Psoas muscle (tissue), 8 donors: ENCODE measurements around the gene CHERP. TPM values are rescaled to one million over a fixed set of nuclear protein-coding genes. Genes with fewer than 3 reads are reported as not detected.

Source experiments
- ATAC-seq, 4 donors: fragments of 200-7000 bp; cut with Tn5 transposase; one replicate each; pipeline ENCODE4 v1.9.1; 2020; ENCODE audit warnings: moderate library complexity in 3 of 4, mild to moderate bottlenecking in 2 of 4
- DNase-seq, 2 donors: peaks; one replicate each; pipeline ENCODE4 v3.0.0-alpha.2; 2020
- H3K27ac ChIP-seq: fragments of 200-600 bp; one replicate; pipeline ENCODE4 v1.8.0; 2022
- H3K27me3 ChIP-seq, 3 donors: fragments of 200-600 bp in 1 of 3; one replicate each; pipeline versions ENCODE4 v1.6.1 to v1.8.0; 2013 to 2022; ENCODE audit warnings: low read length in 2 of 3, mild to moderate bottlenecking in 2 of 3, moderate library complexity in 1 of 3; ENCODE audit not compliant: insufficient read depth in 3 of 3
- H3K36me3 ChIP-seq, 2 donors: fragments of 200-600 bp in 1 of 2; one replicate each; pipeline versions ENCODE4 v1.6.1 to v1.8.0; 2013 to 2022; ENCODE audit warnings: low read depth in 1 of 2, mild to moderate bottlenecking in 1 of 2, moderate library complexity in 1 of 2; ENCODE audit not compliant: insufficient read depth in 1 of 2
- H3K4me1 ChIP-seq: fragments of 200-600 bp; one replicate; pipeline ENCODE4 v1.8.0; 2022
- H3K4me3 ChIP-seq: fragments of 200-600 bp; one replicate; pipeline ENCODE4 v1.8.0; 2022; ENCODE audit warnings: mild to moderate bottlenecking
- H3K9me3 ChIP-seq: fragments of 200-600 bp; one replicate; pipeline ENCODE4 v1.8.0; 2022
- CTCF ChIP-seq: fragments of 200-600 bp; IDR thresholded peaks from one replicate; pipeline ENCODE4 v1.8.0; 2022; ENCODE audit warnings: antibody characterized with exemption
- WGBS, 3 donors: extraction: QIAGEN DNeasy Blood & Tissue Kit; methylation state at CpG; one replicate each; pipeline versions ENCODE4 v1.1.6 to v1.1.7; 2013; 5-methylcytosine and 5-hydroxymethylcytosine counted together
- intact Hi-C, 2 donors: fragments of 100-400 bp; cut with DNase I; formaldehyde crosslinking; loops; one replicate each; pipeline versions ENCODE4 v1.11.0 to v1.14.2; 2022
- polyA plus RNA-seq, 3 donors: library from polyadenylated mRNA; stranded (reverse); fragments of 200-250 nt; gene quantifications; one replicate each; pipeline ENCODE4 v1.2.3, GENCODE V29; 2013
- total RNA-seq, 4 donors: library from RNA; stranded (reverse); fragmentation: NEBNext Ultra II Directional in 2 of 4; extraction: Animal tissue kit (Norgen Biotek cat#: 25700) in 2 of 4; gene quantifications; one replicate each; pipeline versions ENCODE4 v1.2.1 to v1.2.4, GENCODE V29; 2021 to 2023
- donor health status: healthy with polysubstance abuse.
- donor health status: DM: no; HTN: no; CAD: no; lungs with moderate emphysema.
- donor health status: Bipolar disorder and iron deficiency.
- donor health status: healthy.
- donor health status: DM: yes; HTN: yes; CAD: no.
- donor health status: DM: no; HTN: no; CAD: no.
- donor health status: DM: no; HTN: no; CAD: no.
- donor health status: DM: yes; HTN: yes; CAD: no.

CHERP gene
- total and polyA plus RNA-seq, 7 donors, result 17.0 to 36.2 (median 30.1) TPM

- H3K4me1 ChIP-seq, result peaks cover 99% of the 10 kb centered on the region
- intact Hi-C loops, result loop anchor here (5.0 kb wide), 2 partner anchors 37 to 42 kb away; partner anchors contain the start of gene MED26 (in 1 of the 2)
- WGBS, 3 donors, result 57 to 76% (median 72%) methylated on average over 12 to 13 of the region's 13 CpGs
- H3K4me3 ChIP-seq, result peak overlapping the region; percentile 46
- no peak for DNase-seq
- no peaks in the 10 kb centered on the region for H3K36me3 ChIP-seq
- no peaks in the 10 kb centered on the region for H3K9me3 ChIP-seq
- H3K27ac ChIP-seq, result peak overlapping the region; percentile 93
- no peak for TF ChIP-seq CTCF
- H3K27me3 ChIP-seq, result no peaks in the 10 kb centered on the region
- no peak for ATAC-seq
These were observed 43.0 kb upstream of the CHERP start for GRCh38 chr19:16585094-16585801.

DNA sequence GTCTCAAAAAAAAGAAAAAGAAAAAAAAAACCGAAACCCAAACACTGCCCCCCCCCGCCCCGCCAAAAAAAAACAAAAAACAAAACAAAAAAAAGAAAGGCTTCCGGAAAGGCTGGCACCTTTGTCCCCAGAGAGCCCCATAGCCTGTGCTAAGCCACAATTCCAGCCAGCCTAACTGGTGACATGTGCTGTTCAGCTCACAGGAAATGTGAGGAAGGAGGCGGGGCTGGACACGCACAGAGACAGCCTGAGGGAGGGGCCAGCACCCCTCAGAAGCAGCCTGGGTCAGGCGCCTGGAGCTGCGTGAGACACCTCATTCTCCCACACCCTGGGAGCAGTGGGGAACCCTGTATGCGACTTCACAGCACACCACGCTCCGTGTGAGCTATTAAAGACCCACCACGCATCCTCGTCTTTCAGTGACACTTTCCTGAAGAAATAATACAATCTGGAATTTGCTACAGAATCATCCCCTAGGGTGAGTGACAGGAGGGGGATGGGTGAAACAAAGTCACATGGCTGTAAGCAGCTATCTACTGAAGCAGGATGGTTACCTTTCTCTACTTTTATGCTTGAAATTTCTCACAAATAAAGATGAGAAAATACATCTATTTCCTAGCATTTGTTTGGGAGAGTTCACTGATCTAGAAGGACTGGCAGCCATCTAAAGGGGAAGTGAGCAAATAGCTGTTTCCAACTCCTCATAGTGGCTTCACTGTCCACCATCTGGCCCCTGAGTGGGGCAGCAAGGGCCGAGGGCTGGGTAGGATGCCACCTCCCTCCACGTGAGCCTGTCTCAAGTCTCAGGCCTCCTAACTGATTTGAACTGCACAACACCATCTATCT, 42.2 kb upstream of the CHERP start:
- DNase-seq (peak; percentile 81 to 91), ATAC-seq (peak; percentile 61 to 67 (median 66))
- Histone ChIP-seq H3K27ac (peak overlapping the region; percentile 93), H3K4me3 (peak overlapping the region; percentile 46), H3K36me3 (no peaks in the 10 kb centered on the region), H3K9me3 (no peaks in the 10 kb centered on the region), H3K27me3 (no peaks in the 10 kb centered on the region), H3K4me1 (peaks cover 99% of the 10 kb centered on the region)
- intact Hi-C loops, result loop anchor here (5.0 kb wide), 2 partner anchors 38 to 43 kb away; partner anchors contain the start of gene MED26 (in 1 of the 2)
- WGBS, 3 donors, result 2 to 14% (median 5%) methylated on average over 15 of the region's 15 CpGs
- TF ChIP-seq CTCF, result no peak

DNA sequence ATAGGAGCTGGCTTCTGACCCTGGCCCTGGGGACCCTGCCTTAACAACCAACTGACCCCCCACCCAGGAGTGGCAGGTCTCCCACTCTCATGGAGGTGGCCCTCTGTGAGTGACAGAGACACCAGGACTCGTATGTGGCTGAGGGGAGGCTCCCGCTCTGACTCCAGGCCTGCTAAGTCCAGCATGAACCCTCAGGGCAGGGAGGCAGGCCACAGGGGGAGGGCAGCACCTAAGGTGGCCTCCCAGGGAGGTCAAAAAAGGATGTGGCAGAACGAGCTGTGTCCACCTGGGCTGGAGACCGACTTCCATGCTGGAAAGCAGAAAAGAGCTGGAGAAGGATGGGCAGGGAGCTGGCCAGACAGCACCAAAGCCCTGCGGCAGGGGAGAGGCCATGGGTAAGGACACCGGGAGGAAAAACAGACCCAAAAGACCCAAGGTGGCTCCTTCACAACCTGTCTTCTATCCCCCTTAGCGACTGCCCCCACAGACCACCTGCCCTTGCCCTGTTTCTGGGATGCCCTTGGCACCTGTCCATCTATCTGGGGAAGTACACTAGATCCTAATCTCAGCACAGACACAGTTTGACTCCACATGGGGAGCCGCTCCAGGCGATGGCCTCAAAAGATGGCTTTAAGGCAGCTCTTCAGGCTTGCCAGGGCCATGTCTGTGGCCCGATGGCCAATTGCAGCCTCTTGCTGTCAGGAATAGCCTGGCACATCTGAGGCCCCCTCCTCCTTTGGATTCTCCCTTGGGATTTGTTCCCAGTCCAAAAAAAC, 40.4 kb upstream of the CHERP start:
- Histone ChIP-seq H3K4me3 (no peak overlapping the region), H3K4me1 (peaks cover 87% of the 10 kb centered on the region), H3K27ac (peak overlapping the region; percentile 93), H3K36me3 (peaks cover 0 to 16% of the 10 kb centered on the region in 2 donors), H3K9me3 (no peaks in the 10 kb centered on the region), H3K27me3 (no peaks in the 10 kb centered on the region)
- ATAC-seq (no peak), DNase-seq (no peak)
- no peak for TF ChIP-seq CTCF
- intact Hi-C loops, result no loop called here
- WGBS, 3 donors, result 65 to 76% (median 67%) methylated on average over 10 of the region's 10 CpGs

DNA sequence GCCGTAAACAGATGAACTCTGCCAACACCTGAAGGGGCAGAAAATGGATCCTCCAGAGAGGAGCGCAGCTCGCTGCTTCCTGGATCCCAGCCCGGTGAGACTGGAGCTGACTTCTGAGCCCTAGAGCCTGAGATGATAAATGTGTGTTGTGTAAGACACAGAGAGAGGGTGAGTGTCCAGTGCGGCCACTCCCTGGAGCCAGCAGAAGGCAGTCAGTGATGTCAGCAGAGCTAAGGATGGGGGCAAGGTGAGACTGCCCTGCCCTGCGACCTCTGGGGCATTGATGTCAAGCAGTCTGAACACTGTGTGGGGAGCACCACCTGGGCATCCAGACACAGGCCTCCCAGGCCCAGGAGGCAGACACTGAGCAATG, 39.7 kb upstream of the CHERP start:
- Histone ChIP-seq H3K27me3 (no peaks in the 10 kb centered on the region), H3K36me3 (peaks cover 0 to 22% of the 10 kb centered on the region in 2 donors), H3K9me3 (no peaks in the 10 kb centered on the region), H3K27ac (peak overlapping the region; percentile 93), H3K4me3 (peak overlapping the region; percentile 25), H3K4me1 (peaks cover 85% of the 10 kb centered on the region)
- intact Hi-C loops, result no loop called here
- 43 to 72% (median 46%) methylated on average over 6 of the region's 6 CpGs for WGBS, 3 donors
- DNase-seq (peak; percentile 67 to 82), ATAC-seq (peak; percentile 64 to 70 (median 67))
- no peak for TF ChIP-seq CTCF
